MCF 10A (cell line): ENCODE results near the gene IKZF1. TPM values are rescaled to one million over a fixed set of nuclear protein-coding genes. Genes with fewer than 3 reads are reported as not detected.

Source experiments
- BruUV-seq: library from RNA; stranded (reverse); fragments of 400-500 nt; replicated peaks from 2 replicates; lab custom pipeline; 2021; lab: Mats Ljungman, UMichigan
- CTCF ChIA-PET: fragments of 300-600 bp; sonication (Branson Sonifier 250); formaldehyde crosslinking; extraction: SDS; loops from one replicate; lab custom pipeline; 2021; ENCODE audit warnings: antibody characterized with exemption, inconsistent platforms; lab: Yijun Ruan, JAX
- POLR2A ChIA-PET: fragments of 300-600, 350-650 bp; sonication (Branson Sonifier 250); formaldehyde crosslinking; extraction: SDS; loops from one replicate; lab custom pipeline; 2020; ENCODE audit warnings: antibody characterized with exemption, inconsistent platforms; lab: Yijun Ruan, JAX
- DNase-seq: peaks from one replicate; pipeline ENCODE4 v3.0.0-alpha.2; 2018; ENCODE audit not compliant: unreplicated experiment
- H3K27ac Mint-ChIP-seq: one replicate; pipeline ENCODE4 v1.8.0; 2022; ENCODE audit warnings: mild to moderate bottlenecking, low read depth, mixed read lengths; ENCODE audit not compliant: unreplicated experiment
- H3K27me3 Mint-ChIP-seq: one replicate; pipeline ENCODE4 v1.8.0; 2022; ENCODE audit warnings: mixed read lengths; ENCODE audit not compliant: insufficient read depth, unreplicated experiment
- H3K36me3 Mint-ChIP-seq: one replicate; pipeline ENCODE4 v1.8.0; 2022; ENCODE audit warnings: mild to moderate bottlenecking, moderate library complexity, mixed read lengths; ENCODE audit not compliant: insufficient read depth, unreplicated experiment
- H3K4me1 Mint-ChIP-seq: one replicate; pipeline ENCODE4 v1.8.0; 2022; ENCODE audit warnings: mixed read lengths; ENCODE audit not compliant: insufficient read depth, unreplicated experiment
- H3K4me3 Mint-ChIP-seq: one replicate; pipeline ENCODE4 v1.8.0; 2022; ENCODE audit warnings: mild to moderate bottlenecking, moderate library complexity, mixed read lengths; ENCODE audit not compliant: unreplicated experiment
- H3K9me3 Mint-ChIP-seq: one replicate; pipeline ENCODE4 v1.8.0; 2022; ENCODE audit warnings: mixed read lengths; ENCODE audit not compliant: unreplicated experiment
- CTCF ChIP-seq: fragments of 200-600 bp; IDR thresholded peaks from one replicate; pipeline ENCODE4 v1.8.0; 2022; ENCODE audit warnings: antibody characterized with exemption, mild to moderate bottlenecking; ENCODE audit not compliant: unreplicated experiment
- intact Hi-C: fragments of 100-400 bp; cut with micrococcal nuclease; formaldehyde crosslinking; loops from 2 replicates; pipeline ENCODE4 v1.14.1; 2022
- total RNA-seq: library from RNA; stranded (reverse); gene quantifications from 2 replicates; pipeline ENCODE4 v1.2.3, GENCODE V29; 2022

IKZF1 gene
- total RNA-seq, 1 experiment from 2014 or later = not detected

GRCh38 chr7:50363327-50364060 is 59.0 kb downstream of the IKZF1 start:
- intact Hi-C loops = no loop called here
- Mint-ChIP-seq H3K4me1 (no peaks in the 10 kb centered on the region), H3K36me3 (no peaks in the 10 kb centered on the region), H3K9me3 (no peaks in the 10 kb centered on the region), H3K27me3 (peaks cover 82% of the 10 kb centered on the region), H3K27ac (no peak overlapping the region), H3K4me3 (no peak overlapping the region)
- ChIA-PET CTCF (interaction anchor here (1.3 to 1.9 kb wide), 2 partner anchors 17 to 55 kb away, joined by 3 to 5 read pairs; no protein-coding TSS in a partner anchor), POLR2A (no interaction called here)
- no peak for DNase-seq
- no peak for TF ChIP-seq CTCF
- no TSS peak for BruUV-seq

- no peak for DNase-seq
- Mint-ChIP-seq H3K4me1 (no peaks in the 10 kb centered on the region), H3K27ac (no peak overlapping the region), H3K9me3 (peaks cover 7% of the 10 kb centered on the region), H3K4me3 (no peak overlapping the region), H3K27me3 (peaks cover 71% of the 10 kb centered on the region), H3K36me3 (no peaks in the 10 kb centered on the region)
- no TSS peak for BruUV-seq
- TF ChIP-seq CTCF = no peak
- intact Hi-C loops = no loop called here
- ChIA-PET POLR2A (no interaction called here), CTCF (interaction anchor here (0.6 kb wide), 1 partner anchor 9 kb away, joined by 4 read pairs; no protein-coding TSS in a partner anchor)
Measured at GRCh38 chr7:50364645-50365044, 60.1 kb downstream of the IKZF1 start.

GRCh38 chr7:50366311-50366710 is 61.8 kb downstream of the IKZF1 start:
- BruUV-seq = no TSS peak
- Mint-ChIP-seq H3K36me3 (no peaks in the 10 kb centered on the region), H3K27ac (no peak overlapping the region), H3K4me1 (no peaks in the 10 kb centered on the region), H3K27me3 (peaks cover 60% of the 10 kb centered on the region), H3K9me3 (peaks cover 8% of the 10 kb centered on the region), H3K4me3 (no peak overlapping the region)
- TF ChIP-seq CTCF = no peak
- no peak for DNase-seq
- CTCF ChIA-PET = interaction anchor here (0.7 to 2.2 kb wide), 3 partner anchors 52 to 629 kb away, joined by 3 to 6 read pairs (median 5); no protein-coding TSS in a partner anchor
- POLR2A ChIA-PET = no interaction called here
- intact Hi-C loops = no loop called here

- Mint-ChIP-seq H3K27me3 (peaks cover 63% of the 10 kb centered on the region), H3K27ac (no peak overlapping the region), H3K36me3 (no peaks in the 10 kb centered on the region), H3K4me3 (no peak overlapping the region), H3K4me1 (no peaks in the 10 kb centered on the region), H3K9me3 (peaks cover 8% of the 10 kb centered on the region)
- DNase-seq = no peak
- no peak for TF ChIP-seq CTCF
- ChIA-PET POLR2A (interaction anchor here (0.6 kb wide), 1 partner anchor 12 kb away, joined by 3 read pairs; no protein-coding TSS in a partner anchor), CTCF (interaction anchor here (0.6 to 2.2 kb wide), 6 partner anchors 121 to 628 kb away, joined by 3 to 6 read pairs (median 4); no protein-coding TSS in a partner anchor)
- BruUV-seq = no TSS peak
- intact Hi-C loops = no loop called here
Measured at GRCh38 chr7:50367100-50367499, 62.6 kb downstream of the IKZF1 start.
